Activated naive CD4-positive, alpha-beta T cell treated with anti-CD3 and anti-CD28 coated beads, Interleukin-2, amount 50 U/mL, for 72 hours (primary cell): Measurements from ENCODE around the gene GVQW3. TPM values are rescaled to one million over a fixed set of nuclear protein-coding genes. Genes with fewer than 3 reads are reported as not detected.
A peak's percentile ranks its signal among the peaks of the same experiment; 100 is the strongest.

Experiments
- ATAC-seq, 2 donors: fragments of 150-1000 bp; cut with Tn5 transposase; 2 replicates each; pipeline ENCODE4 v1.10.0; 2021; ENCODE audit warnings: mild to moderate bottlenecking in 2 of 2, moderate library complexity in 2 of 2
- DNase-seq, 2 donors: peaks; one replicate each; pipeline ENCODE4 v3.0.0; 2021 to 2022; ENCODE audit warnings: low spot score in 2 of 2
- H3K27ac Mint-ChIP-seq, 2 donors: one replicate each; pipeline ENCODE4 v1.8.0; 2022; ENCODE audit warnings: mild to moderate bottlenecking in 2 of 2, mixed read lengths in 2 of 2
- H3K36me3 Mint-ChIP-seq, 2 donors: one replicate each; pipeline ENCODE4 v1.8.0; 2022; ENCODE audit warnings: mixed read lengths in 2 of 2
- H3K9me3 Mint-ChIP-seq, 2 donors: one replicate each; pipeline ENCODE4 v1.8.0; 2022; ENCODE audit warnings: mixed read lengths in 2 of 2
- total RNA-seq, 2 donors: library from RNA; stranded (reverse); gene quantifications; one replicate each; pipeline ENCODE4 v1.2.3, GENCODE V29; 2022

GVQW3 gene
- total RNA-seq: 1 to 10 TPM; 1.0 to 3.9 TPM

DNA sequence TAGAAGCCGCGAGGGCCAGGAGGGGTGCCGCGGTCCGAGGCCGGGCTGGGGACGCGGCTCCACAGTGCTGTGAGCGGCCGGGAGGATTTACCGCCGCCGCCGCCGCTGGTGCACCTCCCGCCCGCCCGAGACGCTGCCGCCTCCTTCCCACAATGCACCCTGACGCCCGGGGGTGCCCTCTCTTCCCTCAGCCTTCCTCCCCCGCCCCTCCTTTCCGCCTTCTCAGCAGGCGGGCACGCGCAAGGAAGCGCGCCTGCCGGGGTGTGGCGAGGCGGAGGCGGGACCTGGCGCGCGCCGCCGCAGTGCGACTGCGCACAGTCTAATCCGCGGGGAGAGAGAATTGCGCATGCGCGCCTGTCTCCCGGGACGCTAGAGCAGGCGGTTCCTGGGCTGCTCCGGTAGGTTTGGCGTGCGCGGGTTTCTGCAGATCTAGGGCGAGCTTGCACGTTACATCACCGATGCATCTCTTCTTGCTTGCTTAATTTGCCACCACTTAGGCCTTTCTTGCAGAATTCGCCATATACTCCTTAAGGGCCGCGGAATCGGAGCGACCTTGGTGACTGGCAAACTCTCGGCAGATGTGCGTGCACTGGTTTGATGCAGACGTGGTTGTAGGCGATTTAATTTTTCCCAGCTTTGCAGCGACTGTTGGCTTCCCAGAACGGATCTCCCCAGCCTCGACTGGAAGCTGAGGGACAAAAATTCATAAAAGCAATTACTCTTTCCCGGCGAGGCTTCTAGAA lies at the start of gene GVQW3, which contains the start of gene THAP12:
TSS of gene GVQW3 (plus strand) at position 347 of the 743 bp plus-strand sequence. CDS start 506 bp downstream, outside the sequence.
TSS of gene THAP12 (minus strand) at position 156 of the 743 bp plus-strand sequence. CDS start 296 bp downstream, outside the sequence.
- Mint-ChIP-seq H3K27ac (peak within 1 kb of the TSS; percentile 83 to 97), H3K36me3 (peaks cover 8 to 25% of the 10 kb centered on the region in 2 donors), H3K9me3 (no peaks in the 10 kb centered on the region)
- peak; percentile 95 to 98 for DNase-seq
- ATAC-seq: peak; percentile 68 to 87

GRCh38 chr11:76334826-76335389 lies 46.2 kb upstream of the GVQW3 start:
- Mint-ChIP-seq H3K36me3 (peaks cover 12 to 16% of the 10 kb centered on the region in 2 donors), H3K27ac (no peak overlapping the region), H3K9me3 (peaks cover 7 to 8% of the 10 kb centered on the region in 2 donors)
- DNase-seq (no peak), ATAC-seq (no peak)

DNA sequence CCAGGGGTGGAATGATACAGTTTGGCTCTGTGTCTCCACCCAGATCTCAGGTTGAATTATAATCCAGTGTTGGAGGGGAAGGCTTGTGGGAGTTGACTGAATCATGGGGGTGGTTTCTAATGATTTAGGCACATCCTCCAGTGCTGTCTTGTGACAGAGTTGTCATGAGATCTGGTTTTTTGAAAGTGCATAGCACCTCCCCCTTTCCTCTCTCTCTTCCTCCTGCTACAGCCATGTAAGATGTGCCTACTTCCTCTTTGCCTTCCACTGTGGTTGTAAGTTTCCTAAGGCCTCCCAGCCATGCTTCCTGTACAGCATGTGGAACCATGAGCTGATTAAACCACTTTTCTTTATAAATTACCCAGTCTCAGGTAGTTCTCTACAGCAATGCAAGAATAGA lies 45.3 kb upstream of the GVQW3 start:
- ATAC-seq: no peak
- Mint-ChIP-seq H3K27ac (no peak overlapping the region), H3K36me3 (peaks cover 12 to 16% of the 10 kb centered on the region in 2 donors), H3K9me3 (peaks cover 7 to 8% of the 10 kb centered on the region in 2 donors)
- DNase-seq: no peak

DNA sequence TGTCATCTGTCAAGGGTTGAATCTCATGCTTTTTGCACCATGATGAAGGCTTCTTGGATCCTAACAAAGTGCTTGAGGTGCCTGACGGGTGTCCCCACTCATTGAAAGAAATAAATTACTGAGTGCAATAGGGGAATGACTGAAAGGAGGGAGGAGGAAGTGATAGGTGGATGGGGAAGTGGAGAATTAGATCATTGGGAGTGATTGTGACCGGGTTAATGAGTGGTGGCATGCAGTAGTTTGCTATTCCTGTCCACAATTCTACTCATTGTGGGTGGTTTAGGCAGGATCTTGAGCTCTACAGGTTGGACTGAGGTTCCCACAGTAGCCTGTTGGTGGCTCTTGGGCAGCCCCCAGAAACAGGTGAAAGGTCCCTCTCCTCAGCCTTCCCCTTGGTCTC lies 44.5 kb upstream of the GVQW3 start:
- DNase-seq: no peak
- no peak for ATAC-seq
- peaks cover 7 to 8% of the 10 kb centered on the region in 2 donors for H3K9me3 Mint-ChIP-seq
- no peak overlapping the region for H3K27ac Mint-ChIP-seq
- H3K36me3 Mint-ChIP-seq: peaks cover 12 to 16% of the 10 kb centered on the region in 2 donors

DNA sequence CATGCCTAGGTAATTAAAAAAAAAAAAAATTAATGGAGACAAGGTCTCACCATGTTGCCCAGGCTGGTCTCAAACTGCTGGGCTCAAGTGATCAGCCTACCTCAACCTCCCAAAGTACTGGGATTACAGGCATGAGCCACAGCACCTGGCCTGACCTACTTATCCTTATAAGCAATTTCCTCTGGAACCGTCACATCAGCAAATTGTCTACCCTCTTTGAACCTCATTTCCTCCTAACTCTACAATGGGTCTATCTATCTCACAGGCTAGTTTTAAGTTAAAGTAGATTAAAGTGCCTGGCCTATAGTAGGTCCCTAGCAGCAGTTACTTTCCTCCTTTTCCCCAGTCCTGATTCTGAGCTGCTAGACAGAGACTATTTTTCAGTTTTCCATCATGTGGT lies 43.7 kb upstream of the GVQW3 start:
- DNase-seq (no peak), ATAC-seq (no peak)
- no peak overlapping the region for H3K27ac Mint-ChIP-seq
- H3K9me3 Mint-ChIP-seq: peaks cover 7 to 8% of the 10 kb centered on the region in 2 donors
- peaks cover 12 to 16% of the 10 kb centered on the region in 2 donors for H3K36me3 Mint-ChIP-seq

- H3K9me3 Mint-ChIP-seq: peaks cover 7 to 8% of the 10 kb centered on the region in 2 donors
- no peak overlapping the region for H3K27ac Mint-ChIP-seq
- peaks cover 12 to 16% of the 10 kb centered on the region in 2 donors for H3K36me3 Mint-ChIP-seq
- ATAC-seq (no peak), DNase-seq (no peak)
These were observed 43.2 kb upstream of the GVQW3 start for GRCh38 chr11:76337923-76338322.

DNA sequence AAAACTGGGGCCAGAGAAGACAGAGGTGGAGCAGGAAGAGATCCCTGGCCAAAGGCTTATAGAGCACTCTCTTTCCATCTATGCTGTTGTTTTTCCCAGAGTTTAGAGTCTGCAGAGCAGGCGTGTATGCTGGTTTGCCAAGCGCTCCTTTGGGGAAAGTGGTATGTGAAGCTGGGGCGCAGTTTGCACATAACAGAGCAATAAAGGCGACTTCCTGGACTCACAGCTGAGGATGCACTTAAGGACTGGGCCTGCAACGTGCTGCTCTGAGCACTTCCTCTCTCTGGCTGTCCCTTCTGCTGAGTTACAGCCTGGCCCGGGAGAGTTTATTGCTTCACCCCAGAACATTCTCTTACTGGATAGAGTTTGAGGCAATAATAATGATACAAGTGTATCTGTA lies 41.9 kb upstream of the GVQW3 start:
- H3K9me3 Mint-ChIP-seq: peaks cover 4 to 6% of the 10 kb centered on the region in 2 donors
- DNase-seq (no peak), ATAC-seq (peak in 1 of 2 donors; percentile 35)
- H3K27ac Mint-ChIP-seq: no peak overlapping the region
- H3K36me3 Mint-ChIP-seq: peaks cover 10 to 13% of the 10 kb centered on the region in 2 donors

DNA sequence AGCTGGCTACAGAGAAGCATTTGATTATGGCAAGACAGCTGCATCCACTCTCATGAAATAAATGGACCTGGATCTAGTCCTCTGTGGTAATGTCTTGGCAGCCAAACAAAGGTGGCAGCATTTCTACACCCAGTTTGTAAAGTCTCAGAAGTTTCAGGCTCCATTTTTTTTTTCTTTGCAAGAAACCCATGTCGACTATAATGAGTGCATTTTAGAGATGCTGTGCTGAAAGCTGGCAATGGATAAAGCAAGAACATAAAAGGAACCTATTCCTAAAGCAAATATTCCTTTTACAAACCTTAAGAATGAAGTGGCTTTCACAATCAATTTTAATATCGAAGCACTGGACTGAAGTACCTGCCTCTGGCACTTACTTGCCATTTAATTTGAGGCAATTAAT lies 33.7 kb upstream of the GVQW3 start:
- DNase-seq (no peak), ATAC-seq (no peak)
- no peaks in the 10 kb centered on the region for H3K9me3 Mint-ChIP-seq
- peaks cover 3 to 6% of the 10 kb centered on the region in 2 donors for H3K36me3 Mint-ChIP-seq
- H3K27ac Mint-ChIP-seq: no peak overlapping the region

DNA sequence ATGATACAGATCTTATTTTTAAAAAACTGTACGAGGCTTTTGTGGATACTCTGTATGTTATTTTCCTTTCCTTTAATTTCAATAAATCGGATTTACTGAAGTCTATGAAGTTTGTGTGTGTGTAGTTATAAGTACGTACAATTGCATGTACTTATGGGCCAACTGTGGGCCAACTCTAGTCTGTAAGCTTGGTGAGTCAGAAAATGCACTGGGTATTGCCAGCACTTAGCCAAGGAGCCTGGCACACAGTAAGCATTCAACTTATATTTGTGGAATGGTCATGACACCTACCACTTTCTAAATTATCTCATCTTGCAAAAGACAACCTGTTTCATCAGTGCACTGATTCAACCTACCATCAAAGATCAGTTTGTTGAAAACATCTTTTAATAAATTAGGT lies 32.8 kb upstream of the GVQW3 start:
- Mint-ChIP-seq H3K9me3 (no peaks in the 10 kb centered on the region), H3K36me3 (peaks cover 12 to 14% of the 10 kb centered on the region in 2 donors), H3K27ac (no peak overlapping the region)
- DNase-seq: no peak
- no peak for ATAC-seq

DNA sequence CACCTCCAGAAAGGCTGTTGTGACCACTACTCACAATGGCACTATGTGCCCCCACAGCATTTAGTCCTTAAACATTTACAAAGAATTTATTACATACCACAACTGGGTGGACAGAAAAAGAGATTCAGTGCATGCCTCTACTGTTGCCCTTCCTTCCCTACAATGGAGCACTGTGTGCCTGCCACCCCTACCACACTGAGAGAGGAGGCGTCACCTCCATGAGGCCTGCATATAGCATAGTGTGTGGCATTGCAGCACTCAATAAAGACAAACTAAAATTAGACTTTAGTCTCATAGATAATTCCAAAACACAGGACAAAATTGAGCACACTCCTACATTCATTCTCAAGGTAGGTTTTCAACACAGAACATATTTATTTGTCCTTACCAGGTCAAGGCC lies 26.0 kb upstream of the GVQW3 start:
- Mint-ChIP-seq H3K36me3 (peaks cover 39 to 43% of the 10 kb centered on the region in 2 donors), H3K27ac (no peak overlapping the region), H3K9me3 (peaks cover 3 to 5% of the 10 kb centered on the region in 2 donors)
- ATAC-seq (no peak), DNase-seq (no peak)

- peaks cover 0 to 17% of the 10 kb centered on the region in 2 donors for H3K36me3 Mint-ChIP-seq
- ATAC-seq (peak in 1 of 2 donors; percentile 75), DNase-seq (no peak)
- H3K27ac Mint-ChIP-seq: no peak overlapping the region
- no peaks in the 10 kb centered on the region for H3K9me3 Mint-ChIP-seq
These were observed 19.7 kb upstream of the GVQW3 start for GRCh38 chr11:76361374-76361773.

DNA sequence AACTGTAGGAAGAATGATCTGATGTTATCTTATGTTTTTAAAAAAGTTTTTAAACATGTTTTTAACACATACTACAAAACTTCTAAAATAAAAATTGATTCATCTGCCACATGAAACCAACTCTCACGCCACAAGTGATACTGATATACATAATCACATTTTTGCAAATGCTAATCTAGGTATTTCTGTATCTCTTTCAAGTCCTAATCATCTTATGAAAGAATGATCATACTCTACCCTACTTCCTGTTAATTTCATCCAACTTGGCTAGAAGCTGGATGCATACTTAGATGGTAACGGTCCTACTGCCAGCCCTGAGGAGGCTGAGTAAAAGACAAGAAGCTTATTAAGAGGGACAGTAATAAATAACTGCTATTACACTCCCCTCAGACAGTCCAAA lies 19.3 kb upstream of the GVQW3 start:
- no peak overlapping the region for H3K27ac Mint-ChIP-seq
- H3K36me3 Mint-ChIP-seq: peaks cover 0 to 17% of the 10 kb centered on the region in 2 donors
- DNase-seq (no peak), ATAC-seq (peak; percentile 44 to 78)
- H3K9me3 Mint-ChIP-seq: no peaks in the 10 kb centered on the region

DNA sequence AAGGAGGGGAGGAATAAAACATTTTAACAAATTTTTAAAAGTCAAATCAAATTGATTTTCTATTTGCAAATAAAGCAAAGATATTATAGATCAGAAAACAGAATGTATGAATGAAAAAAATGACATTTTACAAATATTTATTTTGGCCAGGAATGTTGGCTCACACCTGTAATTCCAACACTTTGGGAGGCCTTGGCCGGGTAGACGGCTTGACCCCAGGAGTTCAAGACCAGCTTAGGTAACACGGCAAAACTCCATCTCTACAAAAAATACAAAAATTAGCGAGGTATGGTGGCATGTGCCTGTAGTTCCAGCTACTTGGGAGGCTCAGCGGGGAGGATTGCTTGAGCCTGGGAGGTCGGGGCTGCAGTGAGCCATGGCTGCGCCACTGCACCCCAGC lies 18.4 kb upstream of the GVQW3 start:
- Mint-ChIP-seq H3K36me3 (peaks cover 0 to 17% of the 10 kb centered on the region in 2 donors), H3K9me3 (no peaks in the 10 kb centered on the region), H3K27ac (no peak overlapping the region)
- ATAC-seq (no peak), DNase-seq (no peak)

DNA sequence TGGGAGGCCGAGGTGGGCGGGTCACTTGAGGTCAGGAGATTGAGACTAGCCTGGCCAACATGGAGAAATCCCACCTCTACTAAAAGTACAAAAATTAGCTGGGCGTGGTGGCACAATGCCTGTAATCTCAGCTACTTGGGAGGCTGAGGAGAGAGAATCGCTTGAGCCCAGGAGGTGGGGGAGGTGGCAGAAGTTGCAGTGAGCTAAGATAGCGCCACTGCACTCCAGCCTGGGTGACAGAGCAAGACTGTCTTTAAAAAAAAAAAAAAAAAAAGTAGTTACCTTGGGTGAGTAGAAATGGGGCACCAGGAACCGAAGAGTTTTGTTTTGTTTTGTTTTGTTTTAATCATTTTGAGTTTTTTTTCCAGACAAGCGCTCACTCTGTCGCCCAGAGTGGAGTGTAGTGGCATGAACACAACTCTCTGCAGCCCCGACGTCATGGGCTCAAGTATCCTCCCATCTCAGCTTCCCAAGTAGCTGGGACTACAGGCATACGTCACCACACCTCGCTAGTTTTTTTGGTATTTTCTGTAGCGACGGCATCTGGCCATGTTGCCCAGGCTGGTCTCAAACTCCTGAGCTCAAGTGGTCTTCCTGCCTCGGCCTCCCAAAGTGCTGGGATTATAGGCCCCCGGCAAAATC lies 16.0 kb upstream of the GVQW3 start:
- Mint-ChIP-seq H3K9me3 (no peaks in the 10 kb centered on the region), H3K36me3 (peaks cover 0 to 9% of the 10 kb centered on the region in 2 donors), H3K27ac (no peak overlapping the region)
- ATAC-seq (no peak), DNase-seq (no peak)

DNA sequence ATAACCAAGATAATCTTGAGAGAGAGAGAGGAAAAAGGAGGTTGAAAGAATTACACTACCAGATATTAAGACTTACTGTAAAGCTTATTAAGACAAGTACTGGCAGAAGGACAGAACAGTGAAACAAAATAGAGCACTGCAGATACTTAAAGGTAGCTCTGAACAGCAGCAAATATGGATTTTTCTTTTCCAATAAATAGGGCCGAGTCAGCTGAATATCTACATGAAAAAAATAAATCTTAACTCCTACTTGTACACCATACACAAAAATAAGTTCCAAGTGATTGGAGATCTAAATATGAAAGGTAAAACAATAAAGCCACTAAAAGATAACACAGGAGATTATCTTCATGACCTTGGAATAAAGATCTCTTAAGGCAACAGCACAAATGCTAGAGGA lies 12.6 kb upstream of the GVQW3 start:
- H3K36me3 Mint-ChIP-seq: no peaks in the 10 kb centered on the region
- H3K27ac Mint-ChIP-seq: peak overlapping the region in 1 of 2 donors; percentile 2

GRCh38 chr11:76369406-76369805 lies 11.7 kb upstream of the GVQW3 start:
- DNase-seq (no peak), ATAC-seq (no peak)
- Mint-ChIP-seq H3K9me3 (no peaks in the 10 kb centered on the region), H3K27ac (no peak overlapping the region), H3K36me3 (no peaks in the 10 kb centered on the region)

More for the DNA sequence above, 12.6 kb upstream of the GVQW3 start:
- ATAC-seq (no peak), DNase-seq (no peak)
- no peaks in the 10 kb centered on the region for H3K9me3 Mint-ChIP-seq

- Mint-ChIP-seq H3K27ac (peak overlapping the region; percentile 55 to 85), H3K9me3 (no peaks in the 10 kb centered on the region), H3K36me3 (no peaks in the 10 kb centered on the region)
- ATAC-seq (peak; percentile 98 to 99), DNase-seq (peak in 1 of 2 donors; percentile 36)
These were observed 10.0 kb upstream of the GVQW3 start for GRCh38 chr11:76371170-76371569.
